Myocyte (in vitro differentiated cells): ENCODE measurements around the gene NCAM1. TPM values are rescaled to one million over a fixed set of nuclear protein-coding genes. Genes with fewer than 3 reads are reported as not detected.

Source experiments
- DNase-seq: peaks from one replicate; pipeline ENCODE4 v3.0.0-alpha.2; 2012; ENCODE audit warnings: low read depth
- total RNA-seq: library from RNA; depleted of rRNA; stranded (reverse); fragments of >200 nt; gene quantifications from 2 replicates; pipeline ENCODE4 v1.2.3, GENCODE V29; 2014

The NCAM1 gene
- total RNA-seq, 1 donor from 2014 or later = 591 TPM

- DNase-seq = peak; percentile 68
These were observed 202.2 kb downstream of the NCAM1 start for GRCh38 chr11:113163291-113164030.

GRCh38 chr11:113166280-113166679 is 205.1 kb downstream of the NCAM1 start:
- DNase-seq = no peak

DNA sequence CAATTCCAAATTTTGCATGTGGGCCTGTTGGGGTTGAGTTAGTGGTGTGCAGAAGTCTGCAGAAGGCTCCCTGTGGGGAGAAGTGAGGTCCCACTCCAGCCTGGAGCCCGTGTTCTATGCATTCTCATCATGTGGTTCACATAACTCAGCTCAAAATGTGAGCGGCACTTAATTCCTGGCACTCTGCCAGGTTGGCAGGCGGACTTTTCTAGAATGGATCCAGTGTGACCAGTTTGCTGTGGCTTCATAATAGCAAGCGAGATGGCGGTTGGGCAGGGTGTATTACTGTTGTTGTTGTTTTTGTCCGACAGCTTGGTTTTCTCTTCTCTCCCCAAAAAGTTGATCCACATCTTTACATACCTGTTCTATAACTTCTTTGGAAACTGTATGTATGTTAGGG is 206.4 kb downstream of the NCAM1 start:
- no peak for DNase-seq

DNA sequence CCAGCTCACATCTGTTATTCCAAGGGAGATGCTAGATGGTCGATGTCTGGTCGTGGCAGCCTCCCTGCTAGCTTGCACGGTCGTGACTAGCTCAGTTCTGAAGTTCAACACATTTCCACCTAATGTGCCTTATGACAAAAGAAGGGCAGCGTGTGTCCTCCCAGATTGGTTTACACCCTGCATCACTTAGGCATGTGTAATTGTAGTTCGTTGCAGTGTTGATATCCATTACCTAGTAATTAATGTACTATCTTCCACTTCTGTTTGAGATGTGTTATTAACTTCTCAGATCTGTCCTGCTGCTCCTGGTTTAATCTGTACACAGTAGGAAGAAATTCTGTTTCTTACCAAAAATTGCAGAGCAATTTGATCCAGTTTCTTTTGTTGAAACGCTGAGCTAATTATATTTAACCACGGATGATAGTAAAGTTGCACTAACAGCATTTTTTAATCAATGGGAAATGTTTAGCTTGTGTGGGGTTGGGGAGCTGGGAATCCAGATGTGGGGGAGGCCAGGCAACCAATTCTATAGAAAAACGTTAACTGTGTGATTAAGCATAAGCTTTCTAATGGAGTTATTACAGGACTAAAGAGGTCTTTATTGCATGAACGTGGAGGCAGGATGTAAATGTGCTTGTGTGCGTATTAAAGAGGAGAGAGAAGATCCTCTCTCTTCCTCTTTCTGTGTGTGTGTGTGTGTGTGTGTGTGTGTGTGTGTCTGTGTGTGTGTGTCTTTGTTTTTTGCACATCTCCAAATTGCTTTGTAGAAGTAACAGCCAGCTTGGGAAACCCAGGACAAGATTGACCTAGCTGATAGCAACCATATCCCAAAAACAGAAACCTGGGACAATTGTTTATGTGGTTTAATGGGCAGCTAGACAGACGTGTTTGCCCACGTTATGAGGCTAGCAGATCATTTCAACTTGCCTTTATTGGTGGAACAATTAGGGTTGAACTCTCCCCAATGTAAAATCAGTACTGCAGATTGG is 207.4 kb downstream of the NCAM1 start:
- no peak for DNase-seq

- no peak for DNase-seq
These were observed 211.2 kb downstream of the NCAM1 start for GRCh38 chr11:113172382-113172951.

DNA sequence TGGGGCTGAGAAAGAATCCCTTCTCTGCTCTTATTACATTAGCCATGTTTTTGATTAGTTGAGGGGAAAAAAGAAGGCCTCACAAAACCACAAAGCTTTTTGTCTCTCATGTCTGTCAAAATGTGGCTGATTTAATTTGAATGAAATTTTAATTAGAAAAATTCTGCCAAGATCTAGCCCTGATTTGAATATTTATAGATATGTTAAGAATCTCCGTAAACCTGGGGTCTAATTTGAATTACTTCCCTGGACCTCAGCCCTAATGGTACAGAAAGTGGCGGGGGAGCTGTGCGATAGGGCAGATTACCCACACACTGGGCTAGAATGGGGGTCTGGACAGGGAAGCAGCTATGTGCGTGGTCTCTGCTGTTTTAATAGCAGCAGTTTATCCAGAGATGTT is 211.9 kb downstream of the NCAM1 start:
- DNase-seq = no peak

DNA sequence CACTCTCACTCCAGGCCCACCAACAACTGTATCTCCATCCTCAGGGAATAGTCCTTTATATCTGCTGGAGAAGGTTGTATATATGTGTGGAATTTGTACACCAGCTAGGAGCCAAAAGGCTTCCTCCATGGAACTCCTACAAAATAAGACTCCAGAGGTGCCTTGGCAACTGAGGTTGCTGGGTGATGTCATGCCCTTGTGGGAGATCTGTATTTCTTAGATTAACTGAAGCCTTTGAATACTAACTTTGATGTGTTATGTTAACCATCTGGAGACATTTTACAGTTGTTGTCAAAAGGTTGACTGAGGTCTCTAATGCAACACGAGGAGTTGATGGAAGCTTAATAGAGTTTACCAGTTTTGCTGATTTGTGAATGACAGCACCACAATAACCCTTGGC is 213.7 kb downstream of the NCAM1 start:
- DNase-seq = peak; percentile 21

- DNase-seq = peak; percentile 83
These were observed 215.6 kb downstream of the NCAM1 start for GRCh38 chr11:113176599-113177360.

GRCh38 chr11:113177671-113178070 is 216.5 kb downstream of the NCAM1 start:
- DNase-seq = peak; percentile 19

GRCh38 chr11:113178381-113179070 is 217.3 kb downstream of the NCAM1 start:
- DNase-seq = no peak

DNA sequence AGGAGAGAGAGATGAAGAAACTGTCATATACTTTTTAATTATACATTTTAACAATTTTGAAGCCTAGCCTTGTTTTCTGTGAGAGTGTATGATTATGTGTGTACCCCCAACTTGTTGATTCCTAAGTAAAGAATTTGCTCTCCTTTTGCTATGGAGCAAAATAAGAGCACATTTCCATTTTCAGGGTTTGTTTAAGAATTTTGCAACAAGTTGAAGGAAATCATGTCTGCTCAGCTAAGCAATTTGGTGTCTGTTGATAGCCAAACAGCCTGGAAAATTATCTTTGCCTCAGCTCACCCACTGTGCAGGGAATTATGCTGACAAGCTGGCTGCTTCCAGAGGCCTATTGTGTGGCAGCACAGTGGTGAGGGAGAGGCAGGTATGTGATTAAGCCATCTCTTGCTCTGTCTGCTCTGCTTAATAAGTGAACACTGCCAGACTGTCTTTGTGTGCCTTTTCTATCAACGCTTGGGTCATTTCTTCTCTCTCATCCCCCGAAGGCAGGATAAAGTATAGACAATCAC is 218.0 kb downstream of the NCAM1 start:
- DNase-seq = no peak

DNA sequence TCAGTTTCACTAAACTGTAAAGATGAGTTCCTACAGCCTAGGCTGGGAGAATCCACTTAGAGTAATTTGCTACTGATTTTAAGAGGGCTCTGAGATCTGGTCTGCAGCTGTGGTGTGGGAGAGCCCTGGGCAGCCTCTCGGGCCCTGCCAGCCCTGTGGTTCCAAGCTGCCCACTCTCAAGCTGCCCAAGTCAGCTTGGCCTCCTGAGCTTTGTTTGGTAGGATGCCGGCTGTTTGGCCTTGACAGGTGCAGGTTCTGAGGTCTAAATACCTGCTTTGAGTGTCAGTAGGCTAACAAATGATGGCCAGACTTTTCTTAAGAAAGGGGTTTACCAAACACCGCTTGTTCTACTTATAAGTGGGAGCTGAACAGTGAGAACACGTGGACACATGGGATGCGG is 219.9 kb downstream of the NCAM1 start:
- peak; percentile 84 for DNase-seq

- DNase-seq = peak; percentile 12
These were observed 221.1 kb downstream of the NCAM1 start for GRCh38 chr11:113182288-113182687.

- DNase-seq = peak; percentile 66
These were observed 223.3 kb downstream of the NCAM1 start for GRCh38 chr11:113184498-113184897.

GRCh38 chr11:113188371-113188834 is 227.2 kb downstream of the NCAM1 start:
- peak; percentile 66 for DNase-seq

- DNase-seq = peak; percentile 96
These were observed 228.9 kb downstream of the NCAM1 start for GRCh38 chr11:113189909-113190667.

- DNase-seq = peak; percentile 13
These were observed 231.1 kb downstream of the NCAM1 start for GRCh38 chr11:113192121-113192925.

- DNase-seq = no peak
These were observed 231.8 kb downstream of the NCAM1 start for GRCh38 chr11:113193016-113193415.
